ENCODE data around the gene NPRL2.

Gene NPRL2

DNA sequence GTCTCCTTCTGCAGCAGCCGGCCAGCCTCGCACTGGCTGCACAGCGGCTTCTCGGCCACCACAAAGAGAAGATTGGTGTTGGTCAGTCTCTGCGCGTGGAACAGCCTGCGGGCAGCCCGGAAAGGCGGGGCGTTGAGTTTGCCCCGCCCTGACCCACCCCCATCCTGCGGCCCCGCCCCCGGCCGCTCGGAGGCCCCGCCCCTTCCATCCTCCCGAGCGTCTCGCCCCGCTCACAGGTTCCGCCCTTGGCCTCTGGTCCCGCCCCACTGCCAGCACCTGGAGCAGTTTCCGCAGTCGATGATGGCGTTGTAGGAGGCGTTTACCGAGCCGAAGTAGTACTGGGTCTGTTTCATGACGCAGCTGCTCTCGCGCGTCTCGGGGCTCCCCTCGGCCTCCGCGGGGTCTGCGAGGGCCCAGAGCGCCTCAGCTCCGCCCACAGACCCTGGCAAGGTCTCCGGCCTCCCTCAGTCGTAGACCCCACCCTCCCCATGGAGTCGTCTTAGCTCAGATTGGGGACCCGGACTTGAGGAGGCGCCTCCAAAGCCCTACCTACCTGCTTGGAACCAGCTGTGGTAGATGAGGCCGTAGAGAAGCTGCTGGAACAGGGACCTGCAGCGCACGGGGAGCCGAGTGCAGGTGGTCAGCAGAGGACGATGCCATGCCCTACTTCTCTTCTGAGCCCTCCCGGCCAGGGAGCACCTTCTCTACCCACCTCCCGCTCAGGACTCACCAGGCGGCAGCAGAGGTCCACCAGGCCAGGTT lies 14.7 kb upstream of the NPRL2 start:
- in situ Hi-C loops (cut with MboI; ENCODE audit: low sequenced_read_pairs) = no loop called here
- H3K4me3 ChIP-seq = peak overlapping the region; percentile 29
- no peaks in the 10 kb centered on the region for H3K9me3 ChIP-seq
- no peaks in the 10 kb centered on the region for H3K36me3 ChIP-seq (replicated peaks)
- peak; percentile 73 to 95 for DNase-seq (ENCODE audit: low spot score in 2 of 2)
- H3K27me3 ChIP-seq (ENCODE audit: low read depth) = no peaks in the 10 kb centered on the region
- peaks cover 3% of the 10 kb centered on the region for H3K4me1 ChIP-seq

DNA sequence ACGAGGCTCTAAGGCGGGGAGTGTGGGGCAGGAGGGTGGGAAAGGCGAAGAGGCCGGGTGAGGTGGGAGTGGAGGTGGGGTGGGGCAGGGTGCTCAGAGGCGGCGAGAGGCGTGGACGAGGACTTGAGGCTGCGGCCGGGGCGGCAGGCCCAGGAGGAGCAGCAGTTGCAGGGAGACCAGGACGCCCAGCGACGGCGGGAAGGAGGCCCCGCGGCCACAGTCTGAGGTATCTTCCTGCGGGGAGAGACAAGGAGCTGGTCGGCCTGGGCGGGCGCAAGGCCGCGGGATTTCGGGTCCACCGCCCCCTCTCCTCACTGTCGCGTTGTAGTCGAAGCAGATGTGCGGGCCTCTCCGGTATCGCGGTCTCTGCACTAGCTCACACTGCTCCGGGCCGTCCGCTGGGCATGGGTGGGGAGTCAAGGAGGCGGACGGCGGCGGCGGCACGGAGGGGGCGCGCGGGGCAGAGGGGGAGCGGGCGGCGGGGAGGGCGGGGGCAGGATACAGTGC lies 14.1 kb upstream of the NPRL2 start:
- Histone ChIP-seq H3K27me3 (ENCODE audit: low read depth) (no peaks in the 10 kb centered on the region), H3K4me1 (peaks cover 7% of the 10 kb centered on the region), H3K36me3 (replicated peaks) (no peaks in the 10 kb centered on the region), H3K9me3 (no peaks in the 10 kb centered on the region), H3K4me3 (peak overlapping the region; percentile 29)
- DNase-seq (ENCODE audit: low spot score in 2 of 2) = no peak
- in situ Hi-C loops (cut with MboI; ENCODE audit: low sequenced_read_pairs) = no loop called here

DNA sequence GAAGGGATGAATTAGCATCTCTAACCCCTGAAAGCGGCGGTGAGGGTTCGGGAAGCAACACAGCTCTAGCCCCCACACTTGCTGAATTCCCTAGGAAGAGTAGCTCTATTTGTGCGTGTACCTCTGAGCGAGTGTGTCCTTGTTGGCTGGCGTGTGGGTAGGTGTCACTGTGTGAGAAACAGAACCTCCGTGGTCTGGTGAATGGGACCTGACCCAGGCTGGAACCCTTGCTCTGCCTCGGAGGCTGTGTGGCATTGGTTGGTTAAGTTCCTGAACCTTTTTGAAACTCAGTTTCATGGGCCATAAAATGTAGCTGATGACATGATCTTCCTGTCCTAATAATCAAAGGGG lies 9.2 kb upstream of the NPRL2 start:
- in situ Hi-C loops (cut with MboI; ENCODE audit: low sequenced_read_pairs) = loop anchor here (10.0 kb wide), 1 partner anchor 1025 kb away; the partner anchor contains the start of gene MANF
- H3K4me3 ChIP-seq = peak overlapping the region; percentile 74

DNA sequence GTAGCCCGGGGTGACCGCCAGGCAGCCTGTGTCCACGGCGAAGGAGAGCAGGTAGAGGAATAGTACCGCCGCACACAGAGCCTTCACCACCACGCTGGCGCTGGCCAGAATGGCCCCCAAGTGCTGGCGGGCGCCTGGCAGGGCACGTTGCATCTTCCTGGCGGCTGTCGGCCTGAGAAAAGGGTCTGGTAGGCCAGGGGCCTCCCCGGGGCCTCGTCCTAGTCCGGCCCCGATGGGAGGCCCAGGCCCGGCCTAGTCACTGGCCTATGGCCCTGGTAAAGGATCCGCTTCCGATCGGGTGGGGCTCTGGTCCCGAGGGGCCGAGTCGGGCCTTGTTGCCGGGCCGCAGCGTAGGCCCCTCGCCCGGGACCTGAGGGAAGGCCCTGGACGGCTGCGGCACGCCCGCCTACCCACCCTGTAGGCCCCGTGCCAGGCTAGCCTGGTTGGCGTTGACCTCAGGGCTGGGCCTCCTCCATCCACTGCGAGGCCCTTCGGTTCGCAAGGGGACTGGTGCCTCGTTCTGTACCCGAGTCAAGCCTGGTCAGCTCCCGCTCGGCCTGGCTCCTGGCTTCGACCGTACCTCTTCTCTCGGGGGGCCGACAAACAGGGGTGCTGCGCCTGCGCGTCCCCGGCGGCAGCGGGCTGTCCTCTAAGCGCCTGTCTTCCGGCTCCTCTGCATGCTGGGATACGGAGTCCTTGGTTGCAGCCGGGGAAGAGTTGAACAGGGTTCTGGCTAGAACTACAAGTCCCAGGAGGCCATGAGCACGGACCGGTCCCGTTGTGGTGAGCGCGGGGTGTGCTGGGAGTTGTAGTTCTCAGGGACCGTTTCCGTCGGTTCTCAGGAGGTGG lies 8.6 kb upstream of the NPRL2 start, which contains the start of gene TMEM115:
Gene TMEM115 (minus strand): TSS at position 611 of the 849 bp plus-strand sequence. CDS start 458 bp downstream, at position 153.
- Histone ChIP-seq H3K9me3 (no peaks in the 10 kb centered on the region), H3K4me1 (peaks cover 23% of the 10 kb centered on the region), H3K27me3 (ENCODE audit: low read depth) (no peaks in the 10 kb centered on the region), H3K36me3 (replicated peaks) (peaks cover 48% of the 10 kb centered on the region), H3K4me3 (peak within 1 kb of the TSS; percentile 74)
- in situ Hi-C loops (cut with MboI; ENCODE audit: low sequenced_read_pairs) = loop anchor here (10.0 kb wide), 1 partner anchor 1026 kb away; the partner anchor contains the start of gene MANF
- DNase-seq (ENCODE audit: low spot score in 2 of 2) = peak; percentile 98 to 99

More for the DNA sequence above, 9.2 kb upstream of the NPRL2 start:
- peaks cover 42% of the 10 kb centered on the region for H3K36me3 ChIP-seq (replicated peaks)
- no peak for DNase-seq (ENCODE audit: low spot score in 2 of 2)
- peaks cover 23% of the 10 kb centered on the region for H3K4me1 ChIP-seq
- H3K27me3 ChIP-seq (ENCODE audit: low read depth) = no peaks in the 10 kb centered on the region
- H3K9me3 ChIP-seq = no peaks in the 10 kb centered on the region

DNA sequence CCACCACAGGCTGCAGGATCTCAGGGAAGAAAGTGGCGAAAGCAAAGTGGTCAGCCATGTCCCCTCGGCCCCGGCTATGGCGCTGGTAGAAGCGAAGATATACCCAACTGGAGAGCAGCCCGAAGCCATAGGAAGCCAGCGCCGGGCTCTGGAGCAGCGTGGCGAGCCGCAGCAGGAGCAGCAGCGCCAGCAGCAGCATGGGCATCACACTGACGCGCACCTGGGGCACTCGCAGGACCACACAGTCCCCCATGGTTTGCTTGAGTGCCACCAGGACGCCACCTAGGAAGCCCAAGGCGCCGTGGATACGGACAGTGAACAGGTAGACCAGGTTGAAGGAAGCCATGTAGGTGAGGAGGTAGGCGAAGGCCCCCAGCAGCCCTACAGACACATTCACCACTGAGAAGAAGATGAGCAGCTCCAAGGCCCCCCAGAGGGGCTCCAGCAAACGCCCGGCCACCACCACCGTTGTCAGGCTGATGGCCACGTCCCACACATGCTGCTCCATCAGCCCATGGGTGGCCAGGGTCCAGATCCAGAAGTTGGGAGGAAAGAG lies 7.9 kb upstream of the NPRL2 start:
- Histone ChIP-seq H3K4me3 (peak overlapping the region; percentile 74), H3K4me1 (peaks cover 23% of the 10 kb centered on the region), H3K9me3 (no peaks in the 10 kb centered on the region), H3K27me3 (ENCODE audit: low read depth) (no peaks in the 10 kb centered on the region), H3K36me3 (replicated peaks) (peaks cover 53% of the 10 kb centered on the region)
- in situ Hi-C loops (cut with MboI; ENCODE audit: low sequenced_read_pairs) = loop anchor here (10.0 kb wide), 1 partner anchor 1026 kb away; the partner anchor contains the start of gene MANF
- DNase-seq (ENCODE audit: low spot score in 2 of 2) = no peak

DNA sequence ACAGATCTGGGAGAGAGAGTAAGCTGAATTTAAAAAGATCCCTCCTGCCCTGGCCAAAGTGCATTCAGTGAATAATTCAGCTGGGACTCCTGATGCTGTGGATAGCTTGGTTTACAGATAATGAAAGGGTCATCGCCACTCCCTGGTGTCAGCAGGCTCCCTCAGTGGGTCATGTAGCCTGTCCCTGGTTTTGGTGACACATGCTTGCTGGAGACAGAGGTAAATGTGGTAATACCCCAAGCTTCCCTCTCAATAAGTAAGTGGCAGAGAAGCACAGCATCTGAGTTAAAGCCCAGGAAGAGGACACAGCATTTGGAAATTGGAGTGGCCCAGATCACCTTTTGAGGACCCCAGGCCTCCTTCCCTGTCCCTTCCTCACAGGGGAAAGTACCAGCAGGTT lies 6.9 kb upstream of the NPRL2 start:
- Histone ChIP-seq H3K27me3 (ENCODE audit: low read depth) (no peaks in the 10 kb centered on the region), H3K4me1 (peaks cover 23% of the 10 kb centered on the region), H3K36me3 (replicated peaks) (peaks cover 56% of the 10 kb centered on the region), H3K9me3 (no peaks in the 10 kb centered on the region), H3K4me3 (peak overlapping the region; percentile 74)
- no peak for DNase-seq (ENCODE audit: low spot score in 2 of 2)
- in situ Hi-C loops (cut with MboI; ENCODE audit: low sequenced_read_pairs) = loop anchor here (10.0 kb wide), 1 partner anchor 1027 kb away; the partner anchor contains the start of gene MANF

DNA sequence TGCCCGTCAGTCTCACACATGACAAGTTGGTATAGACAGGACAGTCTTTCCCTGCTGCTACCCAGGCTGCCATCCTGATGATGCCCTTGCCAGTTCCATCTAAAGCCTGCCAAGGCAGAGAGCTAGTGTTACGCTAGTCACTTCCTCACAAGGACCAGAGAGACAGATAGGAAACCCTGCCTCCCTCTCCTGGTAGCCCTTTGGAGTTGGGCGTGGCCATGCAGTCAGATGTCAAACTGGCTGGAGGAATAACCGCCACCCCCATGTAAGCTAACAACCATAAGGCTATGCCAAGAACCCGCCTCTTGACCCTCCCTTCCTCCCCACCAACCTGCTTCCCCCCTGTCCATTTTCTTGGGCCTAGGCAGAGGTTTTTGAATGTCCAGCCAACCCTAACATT lies 6.0 kb upstream of the NPRL2 start:
- peak in 1 of 2 experiments; percentile 47 for DNase-seq (ENCODE audit: low spot score in 2 of 2)
- H3K27me3 ChIP-seq (ENCODE audit: low read depth) = no peaks in the 10 kb centered on the region
- H3K4me3 ChIP-seq = peak overlapping the region; percentile 74; the same call in 1 of the 2 replicates
- H3K4me1 ChIP-seq = peaks cover 23% of the 10 kb centered on the region
- H3K36me3 ChIP-seq (replicated peaks) = peaks cover 56% of the 10 kb centered on the region
- H3K9me3 ChIP-seq = no peaks in the 10 kb centered on the region
- in situ Hi-C loops (cut with MboI; ENCODE audit: low sequenced_read_pairs) = loop anchor here (10.0 kb wide), 1 partner anchor 1028 kb away; the partner anchor contains the start of gene MANF

DNA sequence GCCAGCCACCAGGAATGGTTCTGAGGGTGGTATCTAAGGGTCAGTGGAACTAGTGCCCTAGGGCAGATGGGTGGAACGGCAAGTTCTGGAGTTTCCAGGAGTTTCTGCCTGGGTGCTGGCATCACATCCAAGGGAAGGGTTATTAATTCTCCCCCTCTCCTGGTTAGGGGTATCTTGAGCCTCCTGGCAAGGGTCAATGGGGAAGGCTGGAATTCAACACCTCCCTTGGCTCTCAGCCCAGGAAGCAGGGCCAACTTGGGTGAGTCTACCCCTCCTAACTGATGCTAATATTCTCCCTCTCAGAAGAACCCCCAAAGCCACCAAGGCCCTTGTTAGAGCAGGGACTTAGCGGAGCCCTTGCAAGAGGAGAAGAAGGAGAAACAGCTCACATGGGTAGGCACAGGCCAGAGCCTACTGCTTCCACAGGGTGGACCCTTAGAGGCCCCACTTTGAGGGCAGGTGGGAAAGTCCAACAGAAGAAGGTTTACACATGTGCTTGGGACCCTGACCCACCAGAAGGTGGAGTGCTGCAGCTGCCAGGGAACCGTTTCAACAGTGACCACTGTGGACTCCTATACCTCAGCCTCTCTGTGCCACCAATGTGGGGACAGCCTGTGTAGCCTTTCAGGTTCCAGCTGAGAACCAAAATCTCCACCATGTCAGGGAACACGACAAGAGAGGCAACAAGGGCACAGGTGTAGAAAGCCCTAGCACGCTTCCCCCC lies 5.4 kb upstream of the NPRL2 start:
- H3K4me3 ChIP-seq = peak overlapping the region; percentile 4; the same call in 1 of the 2 replicates
- peaks cover 59% of the 10 kb centered on the region for H3K36me3 ChIP-seq (replicated peaks)
- H3K4me1 ChIP-seq = peaks cover 23% of the 10 kb centered on the region
- H3K27me3 ChIP-seq (ENCODE audit: low read depth) = no peaks in the 10 kb centered on the region
- in situ Hi-C loops (cut with MboI; ENCODE audit: low sequenced_read_pairs) = loop anchor here (10.0 kb wide), 1 partner anchor 1029 kb away; the partner anchor contains the start of gene MANF
- no peak for DNase-seq (ENCODE audit: low spot score in 2 of 2)
- H3K9me3 ChIP-seq = no peaks in the 10 kb centered on the region

DNA sequence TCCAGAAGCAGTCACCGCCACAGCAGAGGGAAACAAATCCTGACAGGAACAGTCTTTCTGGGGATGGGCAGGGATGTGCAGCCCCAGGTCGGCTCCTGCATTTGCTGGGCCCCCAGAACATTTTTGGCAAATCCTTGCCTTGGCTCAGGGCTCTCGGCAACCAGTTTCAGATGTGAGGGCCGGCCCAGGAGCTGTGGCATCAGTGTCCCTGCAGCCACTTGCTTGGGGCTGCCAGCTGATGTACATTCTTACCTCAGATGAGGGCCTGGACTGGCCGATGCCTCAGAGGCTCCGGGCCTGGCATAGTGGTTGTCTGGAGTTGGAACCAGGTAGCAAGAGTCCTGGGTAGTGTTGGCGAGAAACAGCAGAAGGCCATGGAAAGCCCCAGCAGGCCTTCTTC lies 4.3 kb upstream of the NPRL2 start:
- Histone ChIP-seq H3K4me1 (peaks cover 28% of the 10 kb centered on the region), H3K4me3 (no peak overlapping the region), H3K9me3 (no peaks in the 10 kb centered on the region), H3K27me3 (ENCODE audit: low read depth) (no peaks in the 10 kb centered on the region), H3K36me3 (replicated peaks) (peaks cover 59% of the 10 kb centered on the region)
- DNase-seq (ENCODE audit: low spot score in 2 of 2) = no peak
- in situ Hi-C loops (cut with MboI; ENCODE audit: low sequenced_read_pairs) = loop anchor here (10.0 kb wide), 1 partner anchor 1030 kb away; the partner anchor contains the start of gene MANF

DNA sequence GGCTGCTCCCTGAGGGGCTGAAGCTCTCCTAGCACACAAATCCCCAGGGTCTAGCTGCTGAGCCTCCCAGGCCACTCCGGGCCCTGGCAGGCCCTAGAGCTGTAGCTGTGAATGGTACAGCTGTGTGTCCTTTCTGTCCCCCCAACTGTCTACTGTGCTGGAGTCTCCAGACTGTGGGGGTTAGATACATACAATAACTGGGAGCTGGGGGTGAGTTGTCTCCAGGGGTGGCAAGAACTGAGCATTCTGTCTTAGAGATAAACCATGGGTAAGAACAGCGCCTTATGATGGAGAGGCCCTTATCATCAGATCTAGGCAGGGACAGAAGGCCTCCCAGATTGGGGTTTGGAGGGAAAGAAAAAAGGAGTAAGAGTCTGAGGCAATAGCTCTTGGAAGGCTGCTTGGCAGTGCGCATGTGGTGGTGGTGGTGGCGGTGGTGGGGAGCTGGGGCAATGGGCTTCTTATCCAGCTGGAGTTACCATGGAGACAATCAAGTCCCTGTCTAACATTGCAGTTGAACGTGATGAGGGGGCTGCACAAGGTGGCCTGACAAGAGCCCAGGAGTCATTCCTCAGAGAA lies 3.7 kb upstream of the NPRL2 start:
- Histone ChIP-seq H3K4me3 (no peak overlapping the region), H3K4me1 (peaks cover 28% of the 10 kb centered on the region), H3K9me3 (no peaks in the 10 kb centered on the region), H3K36me3 (replicated peaks) (peaks cover 59% of the 10 kb centered on the region), H3K27me3 (ENCODE audit: low read depth) (no peaks in the 10 kb centered on the region)
- no peak for DNase-seq (ENCODE audit: low spot score in 2 of 2)
- in situ Hi-C loops (cut with MboI; ENCODE audit: low sequenced_read_pairs) = loop anchor here (10.0 kb wide), 1 partner anchor 1031 kb away; the partner anchor contains the start of gene MANF

DNA sequence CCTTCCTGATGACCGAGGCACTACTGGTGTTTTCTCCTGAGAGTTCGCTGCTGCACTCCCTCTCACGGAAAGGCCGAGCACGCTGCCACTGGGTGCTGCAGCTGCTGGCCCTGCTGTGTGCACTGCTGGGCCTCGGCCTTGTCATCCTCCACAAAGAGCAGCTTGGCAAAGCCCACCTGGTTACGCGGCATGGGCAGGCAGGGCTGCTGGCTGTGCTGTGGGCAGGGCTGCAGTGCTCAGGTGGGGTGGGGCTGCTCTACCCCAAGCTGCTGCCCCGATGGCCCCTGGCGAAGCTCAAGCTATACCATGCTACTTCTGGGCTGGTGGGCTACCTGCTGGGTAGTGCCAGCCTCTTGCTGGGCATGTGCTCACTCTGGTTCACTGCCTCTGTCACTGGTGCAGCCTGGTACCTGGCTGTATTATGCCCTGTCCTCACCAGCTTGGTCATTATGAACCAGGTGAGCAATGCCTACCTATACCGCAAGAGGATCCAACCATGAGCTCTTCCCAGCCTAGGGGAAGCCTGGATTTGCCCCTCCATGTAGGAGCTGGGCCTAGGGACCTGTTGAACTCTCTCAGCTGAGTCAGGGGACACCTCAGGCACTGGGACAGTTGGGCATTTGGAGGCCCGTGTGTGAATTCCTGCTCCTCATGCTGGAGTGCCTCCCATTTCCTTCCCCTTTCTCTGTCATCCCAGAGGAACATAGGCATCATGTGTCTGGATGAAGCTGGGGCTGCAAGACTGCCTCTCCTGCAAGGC lies 2.9 kb upstream of the NPRL2 start:
- peaks cover 61% of the 10 kb centered on the region for H3K36me3 ChIP-seq (replicated peaks)

DNA sequence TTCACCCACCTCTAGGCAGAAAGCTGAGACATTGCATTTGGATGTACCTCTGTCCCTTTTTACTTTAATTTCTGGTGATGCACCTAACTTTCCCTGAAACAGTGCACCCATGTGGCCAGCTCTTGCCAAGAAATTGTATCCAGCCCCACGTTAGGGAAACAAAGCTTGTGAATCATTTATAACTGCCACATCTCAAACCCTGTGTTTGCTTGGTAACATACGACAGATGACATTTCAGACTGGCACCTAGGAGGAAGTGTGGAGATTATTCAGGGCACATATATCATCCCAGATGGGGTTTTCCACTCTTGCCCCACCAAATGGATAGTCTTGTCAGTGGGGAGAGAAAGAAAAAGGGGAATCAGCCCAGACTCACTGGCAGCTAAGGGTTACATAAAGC lies 2.2 kb upstream of the NPRL2 start:
- no peak overlapping the region for H3K4me3 ChIP-seq
- DNase-seq (ENCODE audit: low spot score in 2 of 2) = peak in 1 of 2 experiments; percentile 22
- H3K36me3 ChIP-seq (replicated peaks) = peaks cover 61% of the 10 kb centered on the region
- H3K9me3 ChIP-seq = no peaks in the 10 kb centered on the region
- peaks cover 26% of the 10 kb centered on the region for H3K4me1 ChIP-seq
- no peaks in the 10 kb centered on the region for H3K27me3 ChIP-seq (ENCODE audit: low read depth)
- in situ Hi-C loops (cut with MboI; ENCODE audit: low sequenced_read_pairs) = loop anchor here (10.0 kb wide), 1 partner anchor 1032 kb away; the partner anchor contains the start of gene MANF

More for the DNA sequence above, 2.9 kb upstream of the NPRL2 start:
- Histone ChIP-seq H3K9me3 (no peaks in the 10 kb centered on the region), H3K4me3 (no peak overlapping the region), H3K4me1 (peaks cover 28% of the 10 kb centered on the region), H3K27me3 (ENCODE audit: low read depth) (no peaks in the 10 kb centered on the region)
- in situ Hi-C loops (cut with MboI; ENCODE audit: low sequenced_read_pairs) = loop anchor here (10.0 kb wide), 1 partner anchor 1031 kb away; the partner anchor contains the start of gene MANF
- no peak for DNase-seq (ENCODE audit: low spot score in 2 of 2)
